Coronary artery (tissue), 2 donors: ENCODE data around the gene WDR1.
A peak's percentile ranks its signal among the peaks of the same experiment; 100 is the strongest.

Source experiments
- DNase-seq: peaks from one replicate; pipeline ENCODE4 v3.0.0-alpha.2; 2017; ENCODE audit warnings: low spot score
- H3K27ac ChIP-seq, 2 donors: fragments of 200-600 bp; sonication (generic); one replicate each; pipeline ENCODE4 v1.5.1; 2016 to 2019
- H3K4me3 ChIP-seq: fragments of 200-600 bp; sonication (generic); 2 replicates; pipeline ENCODE4 v1.5.1; 2016; ENCODE audit warnings: mild to moderate bottlenecking, moderate library complexity
- CTCF ChIP-seq: fragments of 200-600 bp; sonication (generic); IDR thresholded peaks from one replicate; pipeline ENCODE4 v1.5.1; 2019; ENCODE audit warnings: antibody characterized with exemption

WDR1 gene

DNA sequence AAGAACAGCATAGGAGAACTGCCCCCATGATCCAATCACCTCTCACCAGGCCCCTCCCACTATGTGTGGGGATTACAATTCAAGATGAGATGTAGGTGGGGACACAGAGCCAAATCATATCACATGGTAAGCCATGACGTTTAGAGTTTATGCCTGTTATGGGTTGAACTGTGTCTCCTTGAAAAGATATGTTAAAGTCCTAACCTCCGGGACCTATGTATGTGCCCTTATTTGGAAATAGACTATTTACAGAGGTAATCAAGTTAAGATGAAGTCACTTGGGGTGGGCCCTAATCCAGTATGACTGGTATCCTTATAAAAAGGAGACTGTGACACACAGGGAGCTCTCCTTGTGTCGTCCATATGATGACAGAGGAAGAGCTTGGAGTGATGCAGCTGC lies 70.1 kb downstream of the WDR1 start:
- no peak for DNase-seq
- TF ChIP-seq CTCF: no peak
- H3K27ac ChIP-seq: no peak overlapping the region
- no peak overlapping the region for H3K4me3 ChIP-seq

GRCh38 chr4:10045481-10045880 lies 71.1 kb downstream of the WDR1 start:
- no peak overlapping the region for H3K27ac ChIP-seq
- no peak for TF ChIP-seq CTCF
- DNase-seq: no peak
- H3K4me3 ChIP-seq: no peak overlapping the region

GRCh38 chr4:10041036-10041435 lies 75.6 kb downstream of the WDR1 start:
- Histone ChIP-seq H3K27ac (no peak overlapping the region), H3K4me3 (no peak overlapping the region)
- TF ChIP-seq CTCF: no peak
- DNase-seq: peak; percentile 54

GRCh38 chr4:10040049-10040892 lies 76.3 kb downstream of the WDR1 start:
- H3K27ac ChIP-seq: no peak overlapping the region
- no peak overlapping the region for H3K4me3 ChIP-seq
- peak; percentile 17 for DNase-seq
- no peak for TF ChIP-seq CTCF

- no peak overlapping the region for H3K4me3 ChIP-seq
- H3K27ac ChIP-seq: no peak overlapping the region
- peak; percentile 2 for DNase-seq
- TF ChIP-seq CTCF: no peak
Observed at GRCh38 chr4:10036807-10037342, 79.7 kb downstream of the WDR1 start.

GRCh38 chr4:10035130-10035529 lies 81.5 kb downstream of the WDR1 start:
- DNase-seq: no peak
- Histone ChIP-seq H3K4me3 (no peak overlapping the region), H3K27ac (no peak overlapping the region)
- no peak for TF ChIP-seq CTCF

- Histone ChIP-seq H3K27ac (no peak overlapping the region), H3K4me3 (no peak overlapping the region)
- TF ChIP-seq CTCF: no peak
- DNase-seq: no peak
Observed at GRCh38 chr4:10034612-10035104, 81.9 kb downstream of the WDR1 start.
